H9 (cell line): Measurements from ENCODE around the gene FSTL4. TPM values are rescaled to one million over a fixed set of nuclear protein-coding genes. Genes with fewer than 3 reads are reported as not detected.

Experiments used
- DNase-seq: peaks from one replicate; pipeline ENCODE4 v3.0.0-alpha.2; 2017
- H2AFZ ChIP-seq: one replicate; pipeline ENCODE4 v1.6.1; 2013; ENCODE audit warnings: mild to moderate bottlenecking, low read length, control low read depth, moderate library complexity
- H2AK5ac ChIP-seq: 2 replicates; pipeline ENCODE4 v1.6.1; 2013; ENCODE audit warnings: low read length, control low read depth, mixed read lengths; ENCODE audit not compliant: insufficient read length
- H2BK120ac ChIP-seq: one replicate; pipeline ENCODE4 v1.6.1; 2013; ENCODE audit warnings: low read depth, mild to moderate bottlenecking, low read length, control low read depth, inconsistent platforms; ENCODE audit not compliant: poor library complexity, severe bottlenecking
- H2BK12ac ChIP-seq: 2 replicates; pipeline ENCODE4 v1.6.1; 2013; ENCODE audit warnings: low read length, control low read depth, mixed read lengths, low read depth; ENCODE audit not compliant: insufficient read length
- H2BK15ac ChIP-seq: 2 replicates; pipeline ENCODE4 v1.6.1; 2013; ENCODE audit warnings: low read depth, low read length, control low read depth
- H2BK20ac ChIP-seq: one replicate; pipeline ENCODE4 v1.6.1; 2013; ENCODE audit warnings: low read depth, mild to moderate bottlenecking, low read length, control low read depth, inconsistent platforms; ENCODE audit not compliant: poor library complexity, severe bottlenecking
- H2BK5ac ChIP-seq: 2 replicates; pipeline ENCODE4 v1.6.1; 2013; ENCODE audit warnings: low read length, control low read depth, mixed read lengths; ENCODE audit not compliant: insufficient read length
- H3K14ac ChIP-seq: 2 replicates; pipeline ENCODE4 v1.6.1; 2013; ENCODE audit warnings: low read length, control low read depth; ENCODE audit not compliant: insufficient read depth
- H3K18ac ChIP-seq: 2 replicates; pipeline ENCODE4 v1.6.1; 2013; ENCODE audit warnings: low read depth, mild to moderate bottlenecking, mixed read lengths, low read length, control low read depth; ENCODE audit not compliant: insufficient read length
- H3K23ac ChIP-seq: 2 replicates; pipeline ENCODE4 v1.6.1; 2013; ENCODE audit warnings: low read length, control low read depth, mixed read lengths, low read depth; ENCODE audit not compliant: insufficient read length
- H3K23me2 ChIP-seq: 2 replicates; pipeline ENCODE4 v1.6.1; 2013; ENCODE audit warnings: low read depth, mild to moderate bottlenecking, mixed read lengths, low read length, control low read depth; ENCODE audit not compliant: insufficient read length, poor library complexity, severe bottlenecking
- H3K27ac ChIP-seq: 2 replicates; pipeline ENCODE4 v1.5.1; 2013; ENCODE audit warnings: low read length, control low read depth, mixed read lengths, low read depth; ENCODE audit not compliant: insufficient read length
- H3K27me3 ChIP-seq: 2 replicates; pipeline ENCODE4 v1.6.1; 2013; ENCODE audit warnings: low read length, control low read depth, inconsistent platforms; ENCODE audit not compliant: insufficient read depth
- H3K4ac ChIP-seq: 2 replicates; pipeline ENCODE4 v1.6.1; 2013; ENCODE audit warnings: low read depth, mild to moderate bottlenecking, control low read depth, inconsistent platforms, low read length, moderate library complexity
- H3K4me1 ChIP-seq: 2 replicates; pipeline ENCODE4 v1.6.1; 2013; ENCODE audit warnings: low read length, control low read depth, inconsistent platforms; ENCODE audit not compliant: insufficient read depth
- H3K4me2 ChIP-seq: 2 replicates; pipeline ENCODE4 v1.6.1; 2013; ENCODE audit warnings: low read length, control low read depth, mixed read lengths; ENCODE audit not compliant: insufficient read length, insufficient read depth
- H3K56ac ChIP-seq: 2 replicates; pipeline ENCODE4 v1.6.1; 2013; ENCODE audit warnings: low read depth, mild to moderate bottlenecking, mixed read lengths, low read length, control low read depth; ENCODE audit not compliant: insufficient read length
- H3K79me1 ChIP-seq: 2 replicates; pipeline ENCODE4 v1.6.1; 2013; ENCODE audit warnings: low read depth, mild to moderate bottlenecking, moderate library complexity, low read length, control low read depth, inconsistent platforms; ENCODE audit not compliant: insufficient read depth, poor library complexity, severe bottlenecking
- H3K79me2 ChIP-seq: 2 replicates; pipeline ENCODE4 v1.6.1; 2013; ENCODE audit warnings: low read length, control low read depth, inconsistent platforms; ENCODE audit not compliant: insufficient read depth
- H3K9ac ChIP-seq: 2 replicates; pipeline ENCODE4 v1.6.1; 2013; ENCODE audit warnings: low read length, control low read depth, mixed read lengths; ENCODE audit not compliant: insufficient read length; ENCODE audit errors: extremely low read depth
- H3K9me3 ChIP-seq: one replicate; pipeline ENCODE4 v1.6.1; 2013; ENCODE audit warnings: low read depth, low read length, inconsistent platforms; ENCODE audit not compliant: control insufficient read depth
- H3T11ph ChIP-seq: one replicate; pipeline ENCODE4 v1.6.1; 2013; ENCODE audit warnings: mild to moderate bottlenecking, low read length, control low read depth, inconsistent platforms
- H4K20me1 ChIP-seq: one replicate; pipeline ENCODE4 v1.6.1; 2013; ENCODE audit not compliant: control insufficient read depth, insufficient read length, insufficient read depth
- H4K5ac ChIP-seq: 2 replicates; pipeline ENCODE4 v1.6.1; 2013; ENCODE audit warnings: low read depth, mild to moderate bottlenecking, mixed read lengths, low read length, control low read depth; ENCODE audit not compliant: insufficient read length
- H4K8ac ChIP-seq: replicated peaks from 2 replicates; pipeline ENCODE4 v1.6.1; 2013; ENCODE audit warnings: low read length, control low read depth, mixed read lengths, low read depth; ENCODE audit not compliant: insufficient read length
- H4K91ac ChIP-seq: 2 replicates; pipeline ENCODE4 v1.6.1; 2013; ENCODE audit warnings: low read depth, mild to moderate bottlenecking, moderate library complexity, mixed read lengths, low read length, control low read depth; ENCODE audit not compliant: insufficient read length
- H3K27ac Mint-ChIP-seq, 3 experiments: 2 replicates in 2 of 3; 3 replicates in 1 of 3; pipeline ENCODE4 v1.8.0; 2020 to 2021; ENCODE audit warnings: mixed read lengths in 3 of 3, mild to moderate bottlenecking in 1 of 3, moderate library complexity in 1 of 3
- H3K27me3 Mint-ChIP-seq: 2 replicates; pipeline ENCODE4 v1.8.0; 2021; ENCODE audit warnings: low read depth, mild to moderate bottlenecking, moderate library complexity, mixed read lengths
- H3K36me3 Mint-ChIP-seq, 3 experiments: 2 replicates in 2 of 3; 3 replicates in 1 of 3; pipeline ENCODE4 v1.8.0; 2020 to 2021; ENCODE audit warnings: low read depth in 3 of 3, mixed read lengths in 3 of 3; ENCODE audit not compliant: insufficient read depth in 1 of 3
- H3K4me1 Mint-ChIP-seq, 2 experiments: 2 replicates each; pipeline ENCODE4 v1.8.0; 2020; ENCODE audit warnings: mixed read lengths in 2 of 2
- H3K4me3 Mint-ChIP-seq, 2 experiments: 2 replicates in 1 of 2; 3 replicates in 1 of 2; pipeline ENCODE4 v1.8.0; 2020 to 2021; ENCODE audit warnings: mild to moderate bottlenecking in 2 of 2, mixed read lengths in 2 of 2, moderate library complexity in 1 of 2
- H3K9me3 Mint-ChIP-seq, 2 experiments: 2 replicates in 1 of 2; 3 replicates in 1 of 2; pipeline ENCODE4 v1.8.0; 2020; ENCODE audit warnings: mild to moderate bottlenecking in 2 of 2, mixed read lengths in 2 of 2, moderate library complexity in 1 of 2
- CTCF ChIP-seq: fragments of 200-600 bp; sonication (generic); conservative IDR thresholded peaks from 3 replicates; pipeline ENCODE4 v1.8.0; 2021; ENCODE audit warnings: antibody characterized with exemption, mild to moderate bottlenecking
- WGBS: extraction: QIAGEN DNeasy Blood & Tissue Kit; methylation state at CpG from one replicate; pipeline ENCODE4 v1.1.7; 2013; ENCODE audit warnings: missing lambda C conversion rate, low lambda C conversion rate, mixed read lengths; ENCODE audit not compliant: insufficient read length; ENCODE audit errors: extremely low coverage; 5-methylcytosine and 5-hydroxymethylcytosine counted together
- total RNA-seq: library from RNA; stranded (reverse); gene quantifications from 2 replicates; pipeline ENCODE4 v1.2.1, GENCODE V29; 2021

Gene FSTL4
- total RNA-seq, 1 experiment from 2014 or later: 5.7 TPM

GRCh38 chr5:133449181-133449580 lies 163.2 kb downstream of the FSTL4 start:
- Histone ChIP-seq H3K79me1 (no peaks in the 10 kb centered on the region), H3K23ac (no peak overlapping the region)

More at GRCh38 chr5:133449181-133449580, 163.2 kb downstream of the FSTL4 start:
- Mint-ChIP-seq H3K27me3 (no peaks in the 10 kb centered on the region), H3K27ac (no peak overlapping the region; a peak in 1 of 7 replicates), H3K9me3 (no peaks in the 10 kb centered on the region), H3K4me3 (no peak overlapping the region), H3K4me1 (peaks cover 2 to 6% of the 10 kb centered on the region in 2 experiments; a peak in 3 of 4 replicates), H3K36me3 (no peaks in the 10 kb centered on the region)
- Histone ChIP-seq H3K9me3 (no peaks in the 10 kb centered on the region), H3K27ac (no peak overlapping the region), H3K4me1 (no peaks in the 10 kb centered on the region), H3K4ac (no peak overlapping the region), H2AFZ (no peak overlapping the region), H3K14ac (no peak overlapping the region; the same call in 1 of the 2 replicates), H3K56ac (no peak overlapping the region), H3T11ph (no peak overlapping the region), H4K5ac (no peak overlapping the region), H3K23me2 (no peaks in the 10 kb centered on the region), H2BK12ac (no peak overlapping the region), H3K9ac (no peak overlapping the region), H3K79me2 (no peaks in the 10 kb centered on the region), H3K27me3 (no peaks in the 10 kb centered on the region), H3K18ac (no peak overlapping the region), H2BK120ac (no peak overlapping the region), H2BK15ac (no peak overlapping the region), H4K8ac (no peak overlapping the region), H4K91ac (no peak overlapping the region), H4K20me1 (no peaks in the 10 kb centered on the region), H3K4me2 (no peak overlapping the region), H2AK5ac (no peak overlapping the region), H2BK20ac (no peak overlapping the region), H2BK5ac (no peak overlapping the region)
- no peak for TF ChIP-seq CTCF
- WGBS: no CpG with 5 or more reads among the region's 10 CpGs
- DNase-seq: no peak
